Dendritic cell treated with granulocyte-macrophage colony-stimulating factor and Interleukin-4, amounts not matched to agents 40 ng/mL and 50 ng/mL, for 4 days (primary cell): Measurements from ENCODE around the gene ING4.
A peak's percentile ranks its signal among the peaks of the same experiment; 100 is the strongest.
"Not testable (repeated sequence)": the region's sequence is repeated elsewhere in the genome, so short reads cannot be mapped to it uniquely, and the experiment has no call there.

Source experiments
- H3K27ac Mint-ChIP-seq: one replicate; pipeline ENCODE4 v1.8.0; 2022; ENCODE audit warnings: mild to moderate bottlenecking, mixed read lengths
- H3K27me3 Mint-ChIP-seq: one replicate; pipeline ENCODE4 v1.8.0; 2022; ENCODE audit warnings: mild to moderate bottlenecking, mixed read lengths
- H3K36me3 Mint-ChIP-seq: one replicate; pipeline ENCODE4 v1.8.0; 2022; ENCODE audit warnings: low read depth, mixed read lengths
- H3K4me1 Mint-ChIP-seq: one replicate; pipeline ENCODE4 v1.8.0; 2022; ENCODE audit warnings: low read depth, mixed read lengths
- H3K4me3 Mint-ChIP-seq: one replicate; pipeline ENCODE4 v1.8.0; 2022; ENCODE audit warnings: mild to moderate bottlenecking, moderate library complexity, mixed read lengths
- H3K9me3 Mint-ChIP-seq: one replicate; pipeline ENCODE4 v1.8.0; 2022; ENCODE audit warnings: mixed read lengths
- intact Hi-C: fragments of 100-400 bp; cut with micrococcal nuclease; formaldehyde crosslinking; loops from one replicate; pipeline ENCODE4 v1.15.0; 2022

ING4 gene

GRCh38 chr12:6662906-6663742, at the start of gene ING4:
TSS of gene ING4 (minus strand) at chr12:6663119. CDS start at chr12:6663101, 18 bp downstream.
- intact Hi-C loops: loop anchor here (1.0 to 5.0 kb wide), 4 partner anchors 18 to 189 kb away; partner anchors contain the start of genes MRPL51, NCAPD2, USP5 and ZNF384
- Mint-ChIP-seq H3K9me3 (no peaks in the 10 kb centered on the region), H3K27ac (peak within 1 kb of the TSS; percentile 88), H3K4me3 (peak within 1 kb of the TSS; percentile 90), H3K36me3 (peaks cover 53% of the 10 kb centered on the region), H3K27me3 (no peaks in the 10 kb centered on the region), H3K4me1 (peaks cover 25% of the 10 kb centered on the region)

- intact Hi-C loops: no loop called here
- Mint-ChIP-seq H3K36me3 (no peaks in the 10 kb centered on the region), H3K27me3 (peaks cover 38% of the 10 kb centered on the region), H3K27ac (peak overlapping the region; percentile 30), H3K4me3 (peak overlapping the region; percentile 32), H3K4me1 (peaks cover 6% of the 10 kb centered on the region), H3K9me3 (no peaks in the 10 kb centered on the region)
Measured at GRCh38 chr12:6708960-6709394, 46.1 kb upstream of the ING4 start.

GRCh38 chr12:6708351-6708750, 45.4 kb upstream of the ING4 start:
- H3K27ac Mint-ChIP-seq, H3K9me3 Mint-ChIP-seq, H3K36me3 Mint-ChIP-seq, H3K4me3 Mint-ChIP-seq, intact Hi-C loops: not testable (repeated sequence)
- H3K27me3 Mint-ChIP-seq: peaks cover 43% of the 10 kb centered on the region
- peaks cover 11% of the 10 kb centered on the region for H3K4me1 Mint-ChIP-seq

GRCh38 chr12:6703631-6704030, 40.7 kb upstream of the ING4 start:
- H3K4me3 Mint-ChIP-seq: no peak overlapping the region
- H3K4me1 Mint-ChIP-seq: peaks cover 20% of the 10 kb centered on the region
- no peaks in the 10 kb centered on the region for H3K36me3 Mint-ChIP-seq
- H3K9me3 Mint-ChIP-seq: no peaks in the 10 kb centered on the region
- H3K27me3 Mint-ChIP-seq: peaks cover 72% of the 10 kb centered on the region
- intact Hi-C loops: no loop called here
- no peak overlapping the region for H3K27ac Mint-ChIP-seq

- Mint-ChIP-seq H3K4me1 (peaks cover 38% of the 10 kb centered on the region), H3K4me3 (peak overlapping the region; percentile 35), H3K9me3 (no peaks in the 10 kb centered on the region), H3K27ac (no peak overlapping the region), H3K36me3 (no peaks in the 10 kb centered on the region), H3K27me3 (peaks cover 87% of the 10 kb centered on the region)
- intact Hi-C loops: no loop called here
Measured at GRCh38 chr12:6701078-6701768, 38.3 kb upstream of the ING4 start.

- peaks cover 39% of the 10 kb centered on the region for H3K4me1 Mint-ChIP-seq
- peak within 1 kb of the TSS; percentile 35 for H3K4me3 Mint-ChIP-seq
- intact Hi-C loops: no loop called here
- H3K27ac Mint-ChIP-seq: no peak within 1 kb of the TSS
- no peaks in the 10 kb centered on the region for H3K9me3 Mint-ChIP-seq
- H3K27me3 Mint-ChIP-seq: peaks cover 88% of the 10 kb centered on the region
- H3K36me3 Mint-ChIP-seq: no peaks in the 10 kb centered on the region
Measured at GRCh38 chr12:6700646-6701051, 37.7 kb upstream of the ING4 start, which contains the start of gene PIANP. TSS of gene PIANP (minus strand) at chr12:6700815. CDS start at chr12:6698061, 2,754 bp downstream.

- peaks cover 86% of the 10 kb centered on the region for H3K27me3 Mint-ChIP-seq
- H3K9me3 Mint-ChIP-seq: no peaks in the 10 kb centered on the region
- H3K4me1 Mint-ChIP-seq: peaks cover 40% of the 10 kb centered on the region
- intact Hi-C loops: no loop called here
- H3K27ac Mint-ChIP-seq: no peak overlapping the region
- no peaks in the 10 kb centered on the region for H3K36me3 Mint-ChIP-seq
- H3K4me3 Mint-ChIP-seq: peak overlapping the region; percentile 17
Measured at GRCh38 chr12:6699989-6700645, 37.2 kb upstream of the ING4 start.

- Mint-ChIP-seq H3K36me3 (no peaks in the 10 kb centered on the region), H3K4me3 (peak overlapping the region; percentile 7), H3K27me3 (peaks cover 86% of the 10 kb centered on the region), H3K9me3 (no peaks in the 10 kb centered on the region), H3K4me1 (peaks cover 47% of the 10 kb centered on the region), H3K27ac (no peak overlapping the region)
- intact Hi-C loops: no loop called here
Measured at GRCh38 chr12:6699259-6699988, 36.5 kb upstream of the ING4 start.

GRCh38 chr12:6698352-6699046, 35.6 kb upstream of the ING4 start:
- Mint-ChIP-seq H3K27me3 (peaks cover 86% of the 10 kb centered on the region), H3K4me3 (no peak overlapping the region), H3K27ac (no peak overlapping the region), H3K36me3 (no peaks in the 10 kb centered on the region), H3K9me3 (no peaks in the 10 kb centered on the region), H3K4me1 (peaks cover 47% of the 10 kb centered on the region)
- intact Hi-C loops: no loop called here

GRCh38 chr12:6697584-6698351, 34.8 kb upstream of the ING4 start:
- Mint-ChIP-seq H3K4me1 (peaks cover 45% of the 10 kb centered on the region), H3K36me3 (no peaks in the 10 kb centered on the region), H3K9me3 (no peaks in the 10 kb centered on the region), H3K4me3 (no peak overlapping the region), H3K27ac (no peak overlapping the region), H3K27me3 (peaks cover 78% of the 10 kb centered on the region)
- intact Hi-C loops: no loop called here

GRCh38 chr12:6696690-6697583, 34.0 kb upstream of the ING4 start:
- intact Hi-C loops: no loop called here
- Mint-ChIP-seq H3K36me3 (no peaks in the 10 kb centered on the region), H3K4me1 (peaks cover 45% of the 10 kb centered on the region), H3K9me3 (no peaks in the 10 kb centered on the region), H3K27ac (peak overlapping the region; percentile 20), H3K27me3 (peaks cover 74% of the 10 kb centered on the region), H3K4me3 (no peak overlapping the region)
